ENCODE measurements around the gene FAU. TPM values are rescaled to one million over a fixed set of nuclear protein-coding genes. Genes with fewer than 3 reads are reported as not detected.

The FAU gene
- polyA plus RNA-seq, 1 of the 3 experiments (the other 2 are of a cell fraction), result 1,210 TPM

DNA sequence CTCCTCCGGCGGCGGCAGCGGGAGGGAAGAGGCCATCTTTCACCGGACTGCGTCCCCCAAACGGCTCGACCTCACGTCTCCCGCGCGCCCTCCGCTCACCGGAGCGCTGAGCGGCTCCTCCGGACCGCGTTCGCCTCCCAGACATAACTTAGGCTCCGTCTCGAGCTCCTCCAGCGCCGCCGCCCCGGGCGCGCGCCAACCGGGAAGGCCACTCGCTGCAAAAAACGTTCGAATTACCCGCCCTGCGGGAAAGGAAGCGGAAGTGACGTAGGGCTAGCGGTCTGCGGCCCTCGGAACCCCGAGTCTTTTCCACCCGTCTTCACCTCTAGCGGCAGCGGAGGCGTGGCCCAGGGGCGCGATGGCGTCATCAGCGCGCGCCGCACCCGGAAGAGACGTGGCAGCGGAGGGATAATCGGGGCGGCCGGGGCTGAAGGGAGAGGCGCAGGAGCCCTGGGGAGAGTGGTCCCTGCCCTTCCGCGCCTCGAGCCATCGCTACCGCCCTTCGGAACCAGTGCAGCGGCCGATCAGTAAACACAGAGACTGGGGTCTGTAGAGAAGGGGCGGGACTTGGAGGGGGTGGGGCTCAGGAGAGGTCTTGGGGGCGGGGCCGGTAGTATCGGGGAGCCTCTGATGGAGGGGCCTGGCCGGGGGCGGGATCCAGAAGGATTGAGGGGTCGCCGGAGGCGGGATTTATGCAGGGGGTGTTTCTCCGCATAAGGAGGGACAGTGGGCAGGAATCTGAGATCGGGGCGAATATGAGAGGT, 37.9 kb downstream of the FAU start, which contains the start of the genes CDCA5 and ZFPL1:
CDCA5 (minus strand) TSS at position 207 of the 764 bp plus-strand sequence; CDS start at position 145, 62 bp downstream.
ZFPL1 (plus strand) TSS at position 389 of the 764 bp plus-strand sequence. CDS start 477 bp downstream, outside the sequence.
- H3K4me3 ChIP-seq (ENCODE audit: low read depth in 2 of 2, low read length in 1 of 2), result peak within 1 kb of the TSS; percentile 87 to 92
- peaks cover 65% of the 10 kb centered on the region for H3K79me2 ChIP-seq (ENCODE audit: insufficient read depth)
- peaks cover 14 to 38% of the 10 kb centered on the region in 2 experiments for H3K36me3 ChIP-seq (replicated peaks in 1 of 2; ENCODE audit: control insufficient read depth in 1 of 2, insufficient read depth in 2 of 2, low read length in 1 of 2)
- H2AFZ ChIP-seq (ENCODE audit: low read depth), result peak within 1 kb of the TSS; percentile 86; the same call in 1 of the 2 replicates
- H3K4me1 ChIP-seq (ENCODE audit: control insufficient read depth in 1 of 2, insufficient read depth in 2 of 2, low read depth in 1 of 2, low read length in 1 of 2), result peaks cover 8 to 20% of the 10 kb centered on the region in 2 experiments
- H4K20me1 ChIP-seq (ENCODE audit: insufficient read depth), result no peaks in the 10 kb centered on the region
- H3K9me3 ChIP-seq, result no peaks in the 10 kb centered on the region
- H3K27me3 ChIP-seq (ENCODE audit: insufficient read depth), result no peaks in the 10 kb centered on the region
- peak within 1 kb of the TSS; percentile 89 for H3K9ac ChIP-seq
- peak within 1 kb of the TSS; percentile 88 to 93 for H3K27ac ChIP-seq (ENCODE audit: low read depth in 2 of 2, low read length in 1 of 2)
- H3K9me2 ChIP-seq, result no peaks in the 10 kb centered on the region
- CTCF ChIA-PET, result interaction anchor here (1.5 to 2.6 kb wide), 2 partner anchors 26 to 70 kb away, joined by 6 to 11 read pairs; partner anchors contain the start of gene ARL2
- H3K4me2 ChIP-seq, result peak within 1 kb of the TSS; percentile 83
- peak; percentile 99 for DNase-seq
- WGBS (ENCODE audit: low lambda C conversion rate), result under 1% methylated on average over 40 of the region's 79 CpGs
- no peaks in the 10 kb centered on the region for H3F3A ChIP-seq (replicated peaks; ENCODE audit: insufficient read depth)
- POLR2A ChIA-PET, result interaction anchor here (1.0 kb wide), 1 partner anchor 34 kb away, joined by 3 read pairs; no protein-coding TSS in a partner anchor
- no peak for TF ChIP-seq TEAD4 (IDR thresholded peaks at IDR 0.05; ENCODE audit: borderline replicate concordance, insufficient read depth)
- 0 out of 2 replicates have a peak, but pooled peaks have one; percentile 16 for TF ChIP-seq FOXM1 (IDR thresholded peaks at IDR 0.05; ENCODE audit: low read depth)
- peak; percentile 98 for TF ChIP-seq GABPA (IDR thresholded peaks at IDR 0.05; ENCODE audit: low read depth)
- TF ChIP-seq, protein P1, sequence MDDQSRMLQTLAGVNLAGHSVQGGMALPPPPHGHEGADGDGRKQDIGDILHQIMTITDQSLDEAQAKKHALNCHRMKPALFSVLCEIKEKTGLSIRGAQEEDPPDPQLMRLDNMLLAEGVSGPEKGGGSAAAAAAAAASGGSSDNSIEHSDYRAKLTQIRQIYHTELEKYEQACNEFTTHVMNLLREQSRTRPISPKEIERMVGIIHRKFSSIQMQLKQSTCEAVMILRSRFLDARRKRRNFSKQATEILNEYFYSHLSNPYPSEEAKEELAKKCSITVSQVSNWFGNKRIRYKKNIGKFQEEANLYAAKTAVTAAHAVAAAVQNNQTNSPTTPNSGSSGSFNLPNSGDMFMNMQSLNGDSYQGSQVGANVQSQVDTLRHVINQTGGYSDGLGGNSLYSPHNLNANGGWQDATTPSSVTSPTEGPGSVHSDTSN (IDR thresholded peaks at IDR 0.05), result peak; percentile 28
- TF ChIP-seq MXI1 (IDR thresholded peaks at IDR 0.05; ENCODE audit: low read depth, low read length), result peak; percentile 91
- peak; percentile 96 for TF ChIP-seq SIN3A (IDR thresholded peaks at IDR 0.05; ENCODE audit: borderline replicate concordance, low read depth, low read length)
- peak; percentile 76 for TF ChIP-seq YY1 (IDR thresholded peaks at IDR 0.05; ENCODE audit: low read depth)
- peak; percentile 100 for TF ChIP-seq ELF1 (IDR thresholded peaks at IDR 0.05)
- 0 out of 4 replicates have a peak, but pooled peaks of 1 of the 2 experiments have one; percentile 6 for TF ChIP-seq EP300 (IDR thresholded peaks at IDR 0.05; ENCODE audit: borderline replicate concordance in 1 of 2, low read depth in 1 of 2, low read length in 1 of 2)
- TF ChIP-seq, protein P2, sequence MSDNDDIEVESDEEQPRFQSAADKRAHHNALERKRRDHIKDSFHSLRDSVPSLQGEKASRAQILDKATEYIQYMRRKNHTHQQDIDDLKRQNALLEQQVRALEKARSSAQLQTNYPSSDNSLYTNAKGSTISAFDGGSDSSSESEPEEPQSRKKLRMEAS (IDR thresholded peaks at IDR 0.05; ENCODE audit: low read depth), result peak; percentile 89
- TF ChIP-seq POLR2AphosphoS5 (IDR thresholded peaks at IDR 0.05; ENCODE audit: low read depth, low read length), result peak; percentile 71
- TF ChIP-seq, protein P3, sequence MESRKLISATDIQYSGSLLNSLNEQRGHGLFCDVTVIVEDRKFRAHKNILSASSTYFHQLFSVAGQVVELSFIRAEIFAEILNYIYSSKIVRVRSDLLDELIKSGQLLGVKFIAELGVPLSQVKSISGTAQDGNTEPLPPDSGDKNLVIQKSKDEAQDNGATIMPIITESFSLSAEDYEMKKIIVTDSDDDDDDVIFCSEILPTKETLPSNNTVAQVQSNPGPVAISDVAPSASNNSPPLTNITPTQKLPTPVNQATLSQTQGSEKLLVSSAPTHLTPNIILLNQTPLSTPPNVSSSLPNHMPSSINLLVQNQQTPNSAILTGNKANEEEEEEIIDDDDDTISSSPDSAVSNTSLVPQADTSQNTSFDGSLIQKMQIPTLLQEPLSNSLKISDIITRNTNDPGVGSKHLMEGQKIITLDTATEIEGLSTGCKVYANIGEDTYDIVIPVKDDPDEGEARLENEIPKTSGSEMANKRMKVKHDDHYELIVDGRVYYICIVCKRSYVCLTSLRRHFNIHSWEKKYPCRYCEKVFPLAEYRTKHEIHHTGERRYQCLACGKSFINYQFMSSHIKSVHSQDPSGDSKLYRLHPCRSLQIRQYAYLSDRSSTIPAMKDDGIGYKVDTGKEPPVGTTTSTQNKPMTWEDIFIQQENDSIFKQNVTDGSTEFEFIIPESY (IDR thresholded peaks at IDR 0.05; ENCODE audit: borderline replicate concordance, low read depth), result no peak
- peak; percentile 74 for TF ChIP-seq TAF1 (IDR thresholded peaks at IDR 0.05; ENCODE audit: borderline replicate concordance, low read depth, low read length)
- no peak for TF ChIP-seq FOXJ3 (CRISPR knock-in tag; IDR thresholded peaks at IDR 0.05)
- TF ChIP-seq, protein P4, sequence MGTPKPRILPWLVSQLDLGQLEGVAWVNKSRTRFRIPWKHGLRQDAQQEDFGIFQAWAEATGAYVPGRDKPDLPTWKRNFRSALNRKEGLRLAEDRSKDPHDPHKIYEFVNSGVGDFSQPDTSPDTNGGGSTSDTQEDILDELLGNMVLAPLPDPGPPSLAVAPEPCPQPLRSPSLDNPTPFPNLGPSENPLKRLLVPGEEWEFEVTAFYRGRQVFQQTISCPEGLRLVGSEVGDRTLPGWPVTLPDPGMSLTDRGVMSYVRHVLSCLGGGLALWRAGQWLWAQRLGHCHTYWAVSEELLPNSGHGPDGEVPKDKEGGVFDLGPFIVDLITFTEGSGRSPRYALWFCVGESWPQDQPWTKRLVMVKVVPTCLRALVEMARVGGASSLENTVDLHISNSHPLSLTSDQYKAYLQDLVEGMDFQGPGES (IDR thresholded peaks at IDR 0.05; ENCODE audit: low read depth, low read length), result no peak
- peak; percentile 66 for TF ChIP-seq CHD2 (IDR thresholded peaks at IDR 0.05; ENCODE audit: low read length, partially characterized antibody)

Data from SK-N-SH (cell line).